Tibial artery (tissue), 4 donors: ENCODE data around the gene NDUFS3.

Source experiments
- DNase-seq, 2 donors: peaks; one replicate each; pipeline ENCODE4 v3.0.0-alpha.2; 2019
- H3K27ac ChIP-seq, 2 donors: fragments of 200-600 bp; sonication (generic) in 1 of 2; 1 replicate in 1 of 2; 2 replicates in 1 of 2; pipeline ENCODE4 v1.5.1; 2018 to 2019; ENCODE audit warnings: mild to moderate bottlenecking in 1 of 2
- H3K27me3 ChIP-seq, 2 donors: fragments of 200-600 bp; sonication (generic) in 1 of 2; one replicate each; pipeline versions ENCODE4 v1.5.1 to v1.6.0; 2016 to 2019
- H3K36me3 ChIP-seq, 3 donors: fragments of 200-600 bp; sonication (generic) in 2 of 3; one replicate each; pipeline ENCODE4 v1.5.1; 2016 to 2019; ENCODE audit warnings: mild to moderate bottlenecking in 2 of 3
- H3K4me1 ChIP-seq, 4 donors: fragments of 200-600 bp; sonication (generic) in 2 of 4; 1 replicate in 3 of 4; 2 replicates in 1 of 4; pipeline ENCODE4 v1.5.1; 2016 to 2019
- H3K4me3 ChIP-seq, 2 donors: fragments of 200-600 bp; sonication (generic) in 1 of 2; 1 replicate in 1 of 2; 2 replicates in 1 of 2; pipeline ENCODE4 v1.5.1; 2018 to 2019; ENCODE audit warnings: mild to moderate bottlenecking in 2 of 2
- H3K9me3 ChIP-seq, 3 donors: fragments of 200-600 bp; sonication (generic) in 1 of 3; one replicate each; pipeline ENCODE4 v1.5.1; 2016 to 2019
- CTCF ChIP-seq, 2 experiments: fragments of 200-600 bp in 1 of 2; fragments of 450-650 bp in 1 of 2; IDR thresholded peaks; one replicate each; pipeline ENCODE4 v1.5.1; 2017 to 2019; ENCODE audit warnings: antibody characterized with exemption in 2 of 2, mild to moderate bottlenecking in 1 of 2, moderate library complexity in 1 of 2
- intact Hi-C: fragments of 100-400 bp; cut with DNase I; formaldehyde crosslinking; loops from one replicate; pipeline ENCODE4 v1.15.0; 2023; ENCODE audit warnings: low total_unique reads

NDUFS3 gene

GRCh38 chr11:47620836-47621378 is 42.0 kb downstream of the NDUFS3 start:
- Histone ChIP-seq H3K27ac (no peak overlapping the region), H3K4me3 (no peak overlapping the region), H3K9me3 (no peaks in the 10 kb centered on the region), H3K36me3 (peaks cover 63 to 93% (median 70%) of the 10 kb centered on the region in 3 donors), H3K4me1 (no peaks in the 10 kb centered on the region), H3K27me3 (no peaks in the 10 kb centered on the region)
- intact Hi-C loops = no loop called here
- TF ChIP-seq CTCF (IDR thresholded peaks at IDR 0.05) = no peak
- DNase-seq = no peak

DNA sequence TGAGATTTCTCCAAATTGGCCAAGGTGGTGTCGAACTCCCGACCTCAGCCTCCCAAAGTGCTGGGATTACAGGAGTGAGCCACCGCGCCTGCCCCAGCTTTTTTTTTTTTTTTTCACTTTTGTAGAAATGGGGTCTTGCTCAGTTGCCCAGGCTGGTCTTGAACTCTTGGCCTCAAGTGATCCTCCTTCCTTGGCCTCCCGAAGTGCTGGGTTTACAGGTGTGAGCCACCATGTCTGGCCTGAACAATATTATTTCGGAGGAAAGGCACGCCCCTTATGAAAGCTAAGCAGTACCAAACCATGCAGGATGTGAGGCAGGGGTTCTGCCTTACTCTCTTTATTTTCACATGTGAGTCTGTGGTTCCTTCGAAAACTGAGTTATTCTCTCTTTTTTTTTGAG is 47.4 kb downstream of the NDUFS3 start:
- intact Hi-C loops = no loop called here
- Histone ChIP-seq H3K27me3 (no peaks in the 10 kb centered on the region), H3K9me3 (no peaks in the 10 kb centered on the region), H3K4me1 (no peaks in the 10 kb centered on the region), H3K36me3 (peaks cover 86 to 98% (median 91%) of the 10 kb centered on the region in 3 donors), H3K4me3 (no peak overlapping the region), H3K27ac (no peak overlapping the region)
- no peak for DNase-seq
- TF ChIP-seq CTCF (IDR thresholded peaks at IDR 0.05) = no peak

- no peaks in the 10 kb centered on the region for H3K27me3 ChIP-seq
- intact Hi-C loops = no loop called here
- no peak overlapping the region for H3K4me3 ChIP-seq
- no peak for TF ChIP-seq CTCF (IDR thresholded peaks at IDR 0.05)
- no peak for DNase-seq
- no peak overlapping the region for H3K27ac ChIP-seq
- peaks cover 83 to 98% (median 84%) of the 10 kb centered on the region in 3 donors for H3K36me3 ChIP-seq
- H3K4me1 ChIP-seq = no peaks in the 10 kb centered on the region
- no peaks in the 10 kb centered on the region for H3K9me3 ChIP-seq
These were observed 49.2 kb downstream of the NDUFS3 start for GRCh38 chr11:47628026-47628425.

DNA sequence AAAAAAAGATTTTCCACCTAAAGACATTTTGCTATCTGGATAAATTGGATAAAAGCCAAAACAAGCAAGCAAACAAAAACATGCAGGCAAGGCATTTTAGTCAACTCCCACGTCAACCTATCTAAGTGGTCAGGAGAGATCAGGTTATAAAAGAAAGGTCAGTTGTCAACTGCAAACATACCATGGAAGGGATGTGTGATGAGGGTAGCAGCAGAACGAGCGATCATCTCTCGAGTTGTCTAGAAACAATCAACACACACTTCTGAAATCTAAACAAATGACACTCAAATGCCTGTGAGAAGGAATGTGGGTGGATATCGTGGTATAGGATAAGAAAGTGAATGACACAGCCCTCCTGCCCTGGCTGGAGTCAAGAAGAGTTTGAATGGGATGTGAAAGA is 52.6 kb downstream of the NDUFS3 start:
- no peak for DNase-seq
- H3K27me3 ChIP-seq = no peaks in the 10 kb centered on the region
- H3K4me3 ChIP-seq = no peak overlapping the region
- H3K9me3 ChIP-seq = no peaks in the 10 kb centered on the region
- TF ChIP-seq CTCF (IDR thresholded peaks at IDR 0.05) = no peak
- no peaks in the 10 kb centered on the region for H3K4me1 ChIP-seq
- H3K36me3 ChIP-seq = peaks cover 82 to 100% (median 84%) of the 10 kb centered on the region in 3 donors
- intact Hi-C loops = no loop called here
- H3K27ac ChIP-seq = no peak overlapping the region
